ENCODE data around the gene ARG1.
"Not testable (repeated sequence)": the region's sequence is repeated elsewhere in the genome, so short reads cannot be mapped to it uniquely, and the experiment has no call there.

Gene ARG1

DNA sequence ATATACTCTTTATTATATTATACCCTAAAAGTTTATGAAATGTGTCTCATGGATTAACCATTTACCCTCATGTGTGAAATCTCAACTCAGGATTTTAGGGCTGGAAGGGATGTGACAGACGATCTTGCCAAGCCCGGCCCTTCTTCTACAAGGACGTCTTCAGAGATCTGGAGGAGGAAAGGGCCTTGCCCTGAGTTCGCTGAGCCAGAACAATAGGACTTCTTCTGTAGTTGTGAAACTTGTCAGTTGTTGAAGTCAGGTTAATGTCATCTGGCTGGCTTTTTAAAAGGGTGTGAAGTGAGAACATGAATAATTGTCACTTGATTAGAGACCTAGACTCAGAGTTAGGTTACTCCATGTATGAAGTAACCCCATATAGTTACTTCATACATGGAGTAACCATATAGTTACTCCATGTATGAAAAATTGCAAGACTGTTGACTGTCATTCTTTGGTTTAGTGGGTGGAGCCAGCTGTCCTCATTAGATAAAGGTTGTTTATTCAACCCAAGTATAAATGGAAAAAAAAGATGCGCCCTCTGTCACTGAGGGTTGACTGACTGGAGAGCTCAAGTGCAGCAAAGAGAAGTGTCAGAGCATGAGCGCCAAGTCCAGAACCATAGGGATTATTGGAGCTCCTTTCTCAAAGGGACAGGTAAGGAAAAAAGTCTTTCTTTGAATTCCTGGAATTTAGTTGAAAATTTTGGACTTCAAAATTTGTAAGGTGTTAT lies at the start of gene ARG1:
Gene ARG1 (plus strand): TSS at position 541 of the 730 bp plus-strand sequence. CDS start 57 bp downstream, at position 598.
- Mint-ChIP-seq H3K36me3 (peaks cover 6% of the 10 kb centered on the region), H3K4me1 (no peaks in the 10 kb centered on the region), H3K27ac (no peak within 1 kb of the TSS), H3K27me3 (no peaks in the 10 kb centered on the region), H3K9me3 (no peaks in the 10 kb centered on the region), H3K4me3 (no peak within 1 kb of the TSS)
- CTCF ChIA-PET = no interaction called here
- DNase-seq = no peak

DNA sequence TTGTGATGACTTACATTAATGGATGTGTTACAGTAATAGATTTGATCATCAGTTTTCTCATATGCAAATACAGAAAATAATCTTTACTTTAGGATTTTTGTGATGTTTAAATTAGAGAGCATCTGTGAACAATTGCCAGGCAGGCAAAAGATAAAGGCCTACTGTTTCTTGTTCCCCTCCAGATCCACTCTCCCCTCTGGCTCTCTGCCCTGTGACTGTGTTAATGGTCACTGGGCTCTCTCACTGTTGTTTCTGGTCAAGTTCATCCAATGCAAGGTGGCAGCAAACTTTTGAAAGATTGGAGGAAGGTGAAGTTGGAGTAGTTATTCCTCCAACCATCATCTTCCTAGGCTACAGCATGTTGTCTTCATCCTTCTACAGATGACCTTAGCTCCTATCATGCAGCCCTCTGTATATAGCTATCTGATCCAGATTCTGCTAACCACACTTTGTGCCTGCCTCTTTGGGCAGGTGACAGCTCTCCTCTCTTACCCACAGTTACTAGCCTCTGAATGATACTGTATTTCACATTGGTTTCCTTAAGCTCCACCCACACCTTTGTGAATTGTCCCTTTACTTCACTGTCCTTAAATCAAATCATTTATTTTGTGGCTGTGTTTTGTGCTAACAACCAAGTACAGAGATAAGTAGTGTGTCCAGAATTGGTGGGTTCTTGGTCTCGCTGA lies 48.9 kb upstream of the ARG1 start:
- CTCF ChIA-PET = interaction anchor here (1.1 kb wide), 2 partner anchors 10 to 341 kb away, joined by 3 read pairs; no protein-coding TSS in a partner anchor
- H3K27ac Mint-ChIP-seq = no peak overlapping the region
- no peak overlapping the region for H3K4me3 Mint-ChIP-seq
- no peak for DNase-seq
- H3K4me1 Mint-ChIP-seq = peaks cover 23% of the 10 kb centered on the region
- H3K27me3 Mint-ChIP-seq = no peaks in the 10 kb centered on the region
- H3K36me3 Mint-ChIP-seq = no peaks in the 10 kb centered on the region
- H3K9me3 Mint-ChIP-seq = no peaks in the 10 kb centered on the region

DNA sequence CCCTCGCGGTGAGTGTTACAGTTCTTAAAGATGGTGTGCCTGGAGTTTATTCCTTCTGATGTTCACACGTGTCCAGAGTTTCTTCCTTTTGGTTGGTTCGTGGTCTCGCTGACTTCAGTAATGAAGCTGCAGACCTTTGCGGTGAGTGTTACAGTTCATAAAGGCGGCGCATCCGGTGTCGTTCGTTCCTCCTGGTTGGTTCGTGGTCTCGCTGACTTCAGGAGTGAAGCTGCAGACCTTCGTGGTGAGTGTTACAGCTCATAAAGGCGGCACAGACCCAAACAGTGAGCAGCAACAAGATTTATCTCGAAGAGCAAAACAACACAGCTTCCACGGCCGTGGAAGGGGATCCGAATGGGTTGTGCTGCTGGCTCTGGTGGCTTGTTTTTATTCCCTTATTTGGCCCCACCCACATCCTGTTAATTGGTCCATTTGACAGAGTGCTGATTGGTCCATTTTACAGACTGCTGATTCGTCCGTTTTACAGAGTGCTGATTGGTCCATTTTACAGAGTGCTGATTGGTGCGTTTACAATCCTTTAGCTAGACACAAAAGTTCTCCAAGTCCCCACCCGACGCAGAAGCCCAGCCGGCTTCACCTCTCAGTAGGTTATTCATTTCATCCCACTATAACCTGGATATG lies 48.2 kb upstream of the ARG1 start:
- Mint-ChIP-seq H3K9me3 (no peaks in the 10 kb centered on the region), H3K4me1 (peaks cover 25% of the 10 kb centered on the region), H3K27ac (no peak overlapping the region), H3K36me3 (no peaks in the 10 kb centered on the region), H3K27me3 (no peaks in the 10 kb centered on the region), H3K4me3 (no peak overlapping the region)
- no peak for DNase-seq
- CTCF ChIA-PET = interaction anchor here (1.1 kb wide), 1 partner anchor 9 kb away, joined by 3 read pairs; no protein-coding TSS in a partner anchor

GRCh38 chr6:131530936-131531335 lies 42.1 kb upstream of the ARG1 start:
- H3K36me3 Mint-ChIP-seq, H3K27me3 Mint-ChIP-seq, DNase-seq, H3K9me3 Mint-ChIP-seq, H3K4me3 Mint-ChIP-seq: not testable (repeated sequence)
- H3K27ac Mint-ChIP-seq = peak overlapping the region; percentile 86
- H3K4me1 Mint-ChIP-seq = peaks cover 61% of the 10 kb centered on the region
- CTCF ChIA-PET = interaction anchor here (0.8 to 6.2 kb wide), 4 partner anchors 11 to 347 kb away, joined by 3 to 102 read pairs (median 38); partner anchors contain the start of gene MED23

- not testable (repeated sequence) for DNase-seq, H3K9me3 Mint-ChIP-seq, H3K36me3 Mint-ChIP-seq, H3K27me3 Mint-ChIP-seq, H3K4me3 Mint-ChIP-seq
- peak overlapping the region; percentile 68 for H3K27ac Mint-ChIP-seq
- peaks cover 61% of the 10 kb centered on the region for H3K4me1 Mint-ChIP-seq
- CTCF ChIA-PET = interaction anchor here (1.0 to 6.2 kb wide), 5 partner anchors 12 to 640 kb away, joined by 3 to 102 read pairs (median 24); no protein-coding TSS in a partner anchor
Observed at GRCh38 chr6:131531681-131532080, 41.3 kb upstream of the ARG1 start.

- Mint-ChIP-seq H3K27me3 (no peaks in the 10 kb centered on the region), H3K36me3 (peaks cover 3% of the 10 kb centered on the region), H3K9me3 (no peaks in the 10 kb centered on the region), H3K4me3 (no peak overlapping the region), H3K4me1 (peaks cover 58% of the 10 kb centered on the region), H3K27ac (no peak overlapping the region)
- no peak for DNase-seq
- CTCF ChIA-PET = interaction anchor here (0.6 to 6.2 kb wide), 15 partner anchors 13 to 661 kb away, joined by 3 to 102 read pairs (median 6); partner anchors contain the start of gene MED23
Observed at GRCh38 chr6:131532580-131533039, 40.4 kb upstream of the ARG1 start.

DNA sequence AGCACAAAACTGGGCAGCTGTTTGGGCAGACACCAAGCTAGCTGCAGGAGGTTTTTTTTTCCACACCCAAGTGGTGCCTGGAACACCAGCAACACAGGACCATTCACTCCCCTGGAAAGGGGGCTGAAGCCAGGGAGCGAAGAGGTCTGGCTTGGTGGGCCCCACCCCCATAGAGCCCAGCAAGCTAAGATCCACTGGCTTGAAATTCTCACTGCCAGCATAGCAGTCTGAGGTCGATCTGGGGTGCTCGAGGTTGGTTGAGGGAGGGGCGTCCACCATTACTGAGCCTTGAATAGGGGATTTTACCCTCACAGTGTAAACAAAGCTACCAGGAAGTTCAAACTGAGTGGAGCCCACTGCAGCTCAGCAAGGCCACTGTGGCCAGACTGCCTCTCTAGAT lies 34.4 kb upstream of the ARG1 start:
- CTCF ChIA-PET, H3K4me3 Mint-ChIP-seq, H3K36me3 Mint-ChIP-seq, DNase-seq, H3K9me3 Mint-ChIP-seq, H3K27ac Mint-ChIP-seq: not testable (repeated sequence)
- Mint-ChIP-seq H3K27me3 (peaks cover 12% of the 10 kb centered on the region), H3K4me1 (peaks cover 11% of the 10 kb centered on the region)

DNA sequence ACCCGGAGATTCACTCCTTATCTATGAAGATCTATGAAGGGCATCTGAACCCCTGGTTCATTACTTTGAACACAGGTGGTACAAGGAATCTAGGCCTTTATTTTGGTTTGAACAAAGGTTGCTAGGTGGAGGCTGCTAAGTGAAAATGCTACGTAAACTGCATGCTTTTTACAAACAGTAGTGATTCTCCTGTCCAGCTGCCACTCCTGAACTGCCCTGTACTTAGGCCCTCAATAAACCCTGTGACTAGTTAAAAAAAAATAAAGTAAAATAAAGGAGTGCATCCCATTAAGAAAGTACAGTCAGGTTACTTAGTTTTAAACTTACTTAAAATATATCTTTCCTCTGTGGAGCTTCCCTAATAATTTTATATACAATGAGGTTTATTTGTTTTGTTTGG lies 27.7 kb upstream of the ARG1 start:
- no peaks in the 10 kb centered on the region for H3K4me1 Mint-ChIP-seq
- no peak for DNase-seq
- no peak overlapping the region for H3K4me3 Mint-ChIP-seq
- peaks cover 16% of the 10 kb centered on the region for H3K27me3 Mint-ChIP-seq
- no peak overlapping the region for H3K27ac Mint-ChIP-seq
- CTCF ChIA-PET = no interaction called here
- no peaks in the 10 kb centered on the region for H3K36me3 Mint-ChIP-seq
- no peaks in the 10 kb centered on the region for H3K9me3 Mint-ChIP-seq

DNA sequence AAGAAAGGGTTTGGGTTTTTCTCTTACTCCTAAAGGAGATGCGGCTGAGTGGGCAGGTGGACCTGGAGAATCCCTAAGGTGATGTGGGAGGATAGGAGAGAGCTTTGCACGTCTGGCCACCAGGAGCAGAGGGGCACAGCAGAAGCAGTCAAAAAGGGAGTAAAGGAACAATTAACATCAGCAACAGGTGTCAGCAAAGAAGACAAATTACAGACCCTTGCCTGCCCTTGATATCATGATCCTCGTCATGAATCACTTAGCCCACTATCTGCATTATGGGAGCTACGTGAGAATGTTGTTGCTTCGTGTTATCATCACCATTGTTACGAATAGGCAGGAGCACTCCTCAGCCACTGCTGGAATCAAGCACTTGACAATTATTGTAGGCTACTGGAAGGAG lies 25.5 kb upstream of the ARG1 start:
- CTCF ChIA-PET = interaction anchor here (1.9 kb wide), 1 partner anchor 14 kb away, joined by 9 read pairs; no protein-coding TSS in a partner anchor
- peaks cover 16% of the 10 kb centered on the region for H3K27me3 Mint-ChIP-seq
- DNase-seq = no peak
- H3K36me3 Mint-ChIP-seq = no peaks in the 10 kb centered on the region
- no peak overlapping the region for H3K4me3 Mint-ChIP-seq
- H3K4me1 Mint-ChIP-seq = no peaks in the 10 kb centered on the region
- H3K27ac Mint-ChIP-seq = no peak overlapping the region
- no peaks in the 10 kb centered on the region for H3K9me3 Mint-ChIP-seq

DNA sequence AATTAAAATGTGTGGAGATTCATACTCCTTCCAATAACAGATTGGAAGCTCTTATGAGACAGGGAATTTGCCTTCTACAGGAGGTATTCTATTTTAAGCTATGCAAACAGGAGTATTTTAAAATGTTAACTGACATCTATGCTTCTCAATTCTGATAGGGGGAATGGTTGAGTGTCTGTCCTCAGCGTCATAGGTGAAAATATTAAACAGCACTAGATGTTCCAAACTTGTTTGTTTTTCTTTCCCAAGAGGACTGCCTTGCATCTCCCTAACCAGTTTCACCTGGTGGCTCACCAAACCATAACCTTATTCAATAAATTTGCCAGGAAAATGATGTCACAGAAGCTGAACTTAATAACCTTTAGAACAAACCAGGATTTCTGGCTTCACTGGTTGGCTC lies 24.6 kb upstream of the ARG1 start:
- Mint-ChIP-seq H3K9me3 (no peaks in the 10 kb centered on the region), H3K4me3 (no peak overlapping the region), H3K36me3 (no peaks in the 10 kb centered on the region), H3K27me3 (peaks cover 16% of the 10 kb centered on the region), H3K4me1 (no peaks in the 10 kb centered on the region), H3K27ac (no peak overlapping the region)
- DNase-seq = no peak
- CTCF ChIA-PET = interaction anchor here (1.9 kb wide), 1 partner anchor 15 kb away, joined by 9 read pairs; no protein-coding TSS in a partner anchor

GRCh38 chr6:131549811-131550210 lies 23.2 kb upstream of the ARG1 start:
- Mint-ChIP-seq H3K4me1 (no peaks in the 10 kb centered on the region), H3K36me3 (no peaks in the 10 kb centered on the region), H3K9me3 (no peaks in the 10 kb centered on the region), H3K27me3 (peaks cover 16% of the 10 kb centered on the region), H3K27ac (no peak overlapping the region), H3K4me3 (no peak overlapping the region)
- CTCF ChIA-PET = no interaction called here
- DNase-seq = no peak

DNA sequence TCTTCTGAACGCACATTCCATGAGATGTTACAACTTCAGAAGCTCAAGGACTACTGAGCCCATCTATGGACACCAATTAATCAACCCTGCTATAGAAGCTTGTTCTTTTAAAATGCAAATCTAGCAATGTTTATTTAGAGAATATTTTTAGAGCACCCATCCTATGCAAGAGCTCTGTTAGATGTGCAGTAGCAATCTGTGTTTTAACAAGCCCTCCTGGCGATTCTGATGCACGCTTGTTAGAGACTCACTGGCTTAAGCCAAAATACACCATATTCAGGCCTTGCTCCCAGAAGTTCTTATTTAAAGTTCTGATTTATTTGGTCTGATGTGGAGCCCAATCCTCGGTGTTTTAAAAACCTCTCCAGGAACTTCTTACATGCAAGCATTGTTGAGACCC lies 21.1 kb upstream of the ARG1 start:
- Mint-ChIP-seq H3K9me3 (no peaks in the 10 kb centered on the region), H3K4me3 (no peak overlapping the region), H3K27me3 (peaks cover 16% of the 10 kb centered on the region), H3K36me3 (no peaks in the 10 kb centered on the region), H3K27ac (no peak overlapping the region), H3K4me1 (no peaks in the 10 kb centered on the region)
- no peak for DNase-seq
- CTCF ChIA-PET = no interaction called here

GRCh38 chr6:131552572-131552971 lies 20.5 kb upstream of the ARG1 start:
- Mint-ChIP-seq H3K36me3 (no peaks in the 10 kb centered on the region), H3K27me3 (peaks cover 12% of the 10 kb centered on the region), H3K27ac (no peak overlapping the region), H3K4me3 (no peak overlapping the region), H3K4me1 (no peaks in the 10 kb centered on the region), H3K9me3 (no peaks in the 10 kb centered on the region)
- no peak for DNase-seq
- CTCF ChIA-PET = no interaction called here

GRCh38 chr6:131555992-131556391 lies 17.0 kb upstream of the ARG1 start:
- CTCF ChIA-PET = no interaction called here
- Mint-ChIP-seq H3K4me3 (no peak overlapping the region), H3K27ac (no peak overlapping the region), H3K27me3 (no peaks in the 10 kb centered on the region), H3K4me1 (no peaks in the 10 kb centered on the region), H3K9me3 (no peaks in the 10 kb centered on the region), H3K36me3 (no peaks in the 10 kb centered on the region)
- no peak for DNase-seq

Data from activated naive CD4-positive, alpha-beta T cell treated with anti-CD3 and anti-CD28 coated beads, Interleukin-2, amount 10 ng/mL, durations not matched to agents 7 days and 5 days (primary cell).